Epithelial cell of proximal tubule (primary cell): ENCODE measurements around the gene CXorf58. TPM values are rescaled to one million over a fixed set of nuclear protein-coding genes. Genes with fewer than 3 reads are reported as not detected.

Source experiments
- DNase-seq: peaks from one replicate; pipeline ENCODE4 v3.0.0-alpha.2; 2011; ENCODE audit warnings: low read depth
- H3K4me3 ChIP-seq: 2 replicates; pipeline ENCODE4 v1.5.1; 2011; ENCODE audit warnings: low read depth, mild to moderate bottlenecking, low read length
- total RNA-seq: library from RNA; depleted of rRNA; stranded (reverse); fragments of >200 nt; gene quantifications from 2 replicates; pipeline ENCODE4 v1.2.3, GENCODE V29; 2015
- TF ChIP-seq, protein P1 (sequence below): conservative IDR thresholded peaks from 2 replicates; pipeline ENCODE4 v1.5.1; 2012; ENCODE audit warnings: low read depth, mild to moderate bottlenecking, low read length

Gene CXorf58
- total RNA-seq, 1 donor from 2014 or later: not detected

- no peak for DNase-seq
- TF ChIP-seq, protein P1, sequence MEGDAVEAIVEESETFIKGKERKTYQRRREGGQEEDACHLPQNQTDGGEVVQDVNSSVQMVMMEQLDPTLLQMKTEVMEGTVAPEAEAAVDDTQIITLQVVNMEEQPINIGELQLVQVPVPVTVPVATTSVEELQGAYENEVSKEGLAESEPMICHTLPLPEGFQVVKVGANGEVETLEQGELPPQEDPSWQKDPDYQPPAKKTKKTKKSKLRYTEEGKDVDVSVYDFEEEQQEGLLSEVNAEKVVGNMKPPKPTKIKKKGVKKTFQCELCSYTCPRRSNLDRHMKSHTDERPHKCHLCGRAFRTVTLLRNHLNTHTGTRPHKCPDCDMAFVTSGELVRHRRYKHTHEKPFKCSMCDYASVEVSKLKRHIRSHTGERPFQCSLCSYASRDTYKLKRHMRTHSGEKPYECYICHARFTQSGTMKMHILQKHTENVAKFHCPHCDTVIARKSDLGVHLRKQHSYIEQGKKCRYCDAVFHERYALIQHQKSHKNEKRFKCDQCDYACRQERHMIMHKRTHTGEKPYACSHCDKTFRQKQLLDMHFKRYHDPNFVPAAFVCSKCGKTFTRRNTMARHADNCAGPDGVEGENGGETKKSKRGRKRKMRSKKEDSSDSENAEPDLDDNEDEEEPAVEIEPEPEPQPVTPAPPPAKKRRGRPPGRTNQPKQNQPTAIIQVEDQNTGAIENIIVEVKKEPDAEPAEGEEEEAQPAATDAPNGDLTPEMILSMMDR: no peak
These were observed 73.9 kb downstream of the CXorf58 start for GRCh38 chrX:23981711-23982110.

DNA sequence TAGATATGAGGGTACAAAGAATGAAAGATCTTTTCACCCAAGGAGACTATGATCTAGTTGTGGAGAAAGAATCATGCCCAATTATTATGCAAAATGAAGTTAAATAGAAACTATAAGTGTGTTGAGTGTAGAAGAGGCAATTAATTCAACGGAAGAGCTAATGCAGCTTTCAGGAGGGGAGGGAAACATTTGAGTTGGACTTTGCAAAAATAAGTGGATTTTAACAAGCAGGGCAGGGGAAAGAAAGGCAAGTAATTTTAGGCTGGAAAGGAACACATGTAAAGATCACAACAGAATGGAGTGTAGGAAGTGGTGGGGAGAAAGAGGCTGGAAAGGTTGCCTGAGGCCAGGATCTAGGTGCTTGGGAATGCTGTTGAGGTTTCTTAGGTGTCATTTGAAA, 75.1 kb downstream of the CXorf58 start:
- TF ChIP-seq, protein P1: no peak
- H3K4me3 ChIP-seq: no peak overlapping the region
- no peak for DNase-seq

More at GRCh38 chrX:23981711-23982110, 73.9 kb downstream of the CXorf58 start:
- no peak overlapping the region for H3K4me3 ChIP-seq

Other genes starting within 250 kb of the CXorf58 start
- gene PRDX4, start 240.5 kb upstream of the CXorf58 start, total RNA-seq: 254 and 265 TPM in 2 replicates
- gene ACOT9, start 164.7 kb upstream of the CXorf58 start, total RNA-seq: 56.3 and 59.0 TPM in 2 replicates
- 191 and 1,141 TPM in 2 replicates for gene SAT1, start 124.8 kb upstream of the CXorf58 start, total RNA-seq
- 18.6 and 40.8 TPM in 2 replicates for gene APOO, start 68 bp upstream of the CXorf58 start, total RNA-seq
- gene KLHL15, start 119.2 kb downstream of the CXorf58 start, total RNA-seq: 3.4 and 4.9 TPM in 2 replicates
- gene EIF2S3, start 146.9 kb downstream of the CXorf58 start, total RNA-seq: 92.7 and 214 TPM in 2 replicates
- gene ZFX, start 241.7 kb downstream of the CXorf58 start, total RNA-seq: 10.8 and 25.1 TPM in 2 replicates